GM12878 (cell line): Measurements from ENCODE around the gene SLC12A9. TPM values are rescaled to one million over a fixed set of nuclear protein-coding genes. Genes with fewer than 3 reads are reported as not detected.

Source experiments
- ATAC-seq: fragments of 200-7000 bp; cut with Tn5 transposase; 3 replicates; pipeline ENCODE4 v1.9.1; 2020; ENCODE audit warnings: mild to moderate bottlenecking, moderate library complexity
- BruUV-seq: library from RNA; stranded (reverse); fragments of 400-500 nt; replicated peaks from 2 replicates; lab custom pipeline; 2021; lab: Mats Ljungman, UMichigan
- CTCF ChIA-PET: fragments of 300-600 bp; sonication (Branson Sonifier 250); formaldehyde crosslinking; extraction: SDS; loops from one replicate; lab custom pipeline; 2021; ENCODE audit warnings: inconsistent platforms; lab: Yijun Ruan, JAX
- POLR2A ChIA-PET: fragments of 350-600 bp; formaldehyde crosslinking; extraction: SDS; loops from one replicate; lab custom pipeline; 2021; ENCODE audit warnings: inconsistent platforms; lab: Charles Lee
- RAD21 ChIA-PET: fragments of 300-600 bp; sonication (Branson Sonifier 250); formaldehyde crosslinking; loops from one replicate; lab custom pipeline; 2023; ENCODE audit warnings: antibody characterized with exemption; ENCODE audit not compliant: unreplicated experiment; lab: Charles Lee
- SMC1A ChIA-PET: fragments of 300-600 bp; sonication (Branson Sonifier 250); formaldehyde crosslinking; loops from one replicate; lab custom pipeline; 2023; ENCODE audit not compliant: unreplicated experiment, uncharacterized antibody; lab: Charles Lee
- DNase-seq: peaks from one replicate; pipeline ENCODE4 v3.0.0-alpha.2; 2011; ENCODE audit warnings: low read depth, low spot score
- FAIRE-seq: peaks from 3 replicates; lab custom pipeline; 2011; peaks lifted over from hg19 to GRCh38; lab: Jason Lieb, UNC
- H2AFZ ChIP-seq: 2 replicates; pipeline ENCODE4 v1.6.0; 2011; ENCODE audit warnings: low read depth, low read length, control low read depth; ENCODE audit not compliant: control insufficient read depth
- H3K27ac ChIP-seq: 2 replicates; pipeline ENCODE4 v1.5.1; 2011; ENCODE audit warnings: control low read depth; ENCODE audit not compliant: control insufficient read depth, insufficient read depth
- H3K27me3 ChIP-seq, 2 experiments: replicated peaks in 1 of 2; 2 replicates each; pipeline versions ENCODE4 v1.6.0 to v1.6.1; 2011; ENCODE audit warnings: low read length in 1 of 2; ENCODE audit not compliant: control insufficient read depth in 2 of 2, insufficient read depth in 2 of 2
- H3K36me3 ChIP-seq, 2 experiments: 2 replicates each; pipeline ENCODE4 v1.5.1; 2011; ENCODE audit warnings: low read length in 1 of 2; ENCODE audit not compliant: control insufficient read depth in 2 of 2, insufficient read depth in 2 of 2
- H3K4me1 ChIP-seq: 2 replicates; pipeline ENCODE4 v1.6.1; 2011; ENCODE audit warnings: mild to moderate bottlenecking, low read length, moderate library complexity, mixed read lengths; ENCODE audit not compliant: control insufficient read depth, insufficient read depth
- H3K4me2 ChIP-seq: 2 replicates; pipeline ENCODE4 v1.6.0; 2011; ENCODE audit warnings: control low read depth; ENCODE audit not compliant: control insufficient read depth, insufficient read depth
- H3K4me3 ChIP-seq: fragments of 200-600 bp; sonication (generic); 2 replicates; pipeline ENCODE4 v1.5.1; 2016
- H3K79me2 ChIP-seq: 2 replicates; pipeline ENCODE4 v1.6.0; 2011; ENCODE audit warnings: low read length; ENCODE audit not compliant: control insufficient read depth, insufficient read depth
- H3K9ac ChIP-seq: 2 replicates; pipeline ENCODE4 v1.8.0; 2011; ENCODE audit warnings: low read length, control low read depth, mixed read lengths; ENCODE audit not compliant: control insufficient read depth, insufficient read depth
- H3K9me3 ChIP-seq: replicated peaks from 3 replicates; pipeline ENCODE4 v1.5.1; 2011; ENCODE audit warnings: mild to moderate bottlenecking, low read length; ENCODE audit not compliant: control insufficient read depth, insufficient read depth
- H4K20me1 ChIP-seq: 2 replicates; pipeline ENCODE4 v1.6.0; 2011; ENCODE audit not compliant: control insufficient read depth, insufficient read depth
- ATF7 ChIP-seq: fragments of 450-650 bp; IDR thresholded peaks from 2 replicates; pipeline ENCODE4 v1.6.1; 2016; ENCODE audit warnings: low read depth, mild to moderate bottlenecking
- CEBPZ ChIP-seq: fragments of 150-350 bp; IDR thresholded peaks from 2 replicates; pipeline ENCODE4 v1.6.1; 2016; ENCODE audit warnings: low read depth, low read length
- HDAC6 ChIP-seq: fragments of 200-600 bp; sonication (generic); IDR thresholded peaks from one replicate; pipeline ENCODE4 v1.8.0; 2017; ENCODE audit warnings: antibody characterized with exemption; ENCODE audit not compliant: unreplicated experiment
- KAT2A ChIP-seq: conservative IDR thresholded peaks from 2 replicates; pipeline ENCODE4 v1.6.1; 2011; ENCODE audit warnings: low read depth, low read length; ENCODE audit not compliant: control insufficient read depth
- RCOR1 ChIP-seq: conservative IDR thresholded peaks from 2 replicates; pipeline ENCODE4 v1.6.1; 2012; ENCODE audit warnings: low read depth, low read length, improper control_type of control experiment
- REST ChIP-seq: IDR thresholded peaks from 2 replicates; pipeline ENCODE4 v1.6.1; 2012; ENCODE audit warnings: mild to moderate bottlenecking, low read depth, low read length
- USF1 ChIP-seq: IDR thresholded peaks from 2 replicates; pipeline ENCODE4 v1.6.1; 2011; ENCODE audit warnings: borderline replicate concordance, low read depth, mild to moderate bottlenecking, moderate library complexity, mixed read lengths, low read length; ENCODE audit not compliant: insufficient read depth; ENCODE audit errors: extremely low read length
- WGBS: methylation state at CpG from one replicate; pipeline ENCODE4 v1.1.6; 2016; ENCODE audit warnings: low lambda C conversion rate; ENCODE audit not compliant: insufficient replicate concordance, insufficient coverage; ENCODE audit errors: missing lambda C conversion rate; 5-methylcytosine and 5-hydroxymethylcytosine counted together
- in situ Hi-C: fragments of 300-500 bp; cut with MboI; formaldehyde crosslinking; loops from 9 replicates; pipeline ENCODE4 v1.14.3; 2018; ENCODE audit warnings: mixed read lengths
- intact Hi-C: fragments of 100-400 bp; cut with micrococcal nuclease; formaldehyde crosslinking; loops from one replicate; pipeline ENCODE4 v1.14.2; 2022; ENCODE audit not compliant: unreplicated experiment
- polyA plus RNA-seq, 11 experiments: library from polyadenylated mRNA; depleted of rRNA in 4 of 11; unstranded in 6 of 11; stranded (reverse) in 5 of 11; fragments of >200 nt; fragmentation: Nextera tagmentation in 4 of 11; fragmentation: Illumina TruSeq in 1 of 11; extraction: Ambion mirVana in 4 of 11; extraction: Trizol in 1 of 11; gene quantifications; 1 replicate in 1 of 11; 2 replicates in 10 of 11; pipeline versions ENCODE4 v1.2.1 to v1.2.3, GENCODE V29; 2011 to 2016; ENCODE audit warnings: inconsistent platforms in 2 of 11, missing spikeins in 2 of 11, low read depth in 1 of 11
- total RNA-seq, 4 experiments: library from RNA; depleted of rRNA in 3 of 4; stranded (reverse); fragments of >200 nt in 3 of 4; fragmentation: Illumina TruSeq in 1 of 4; extraction: Trizol in 1 of 4; gene quantifications; 2 replicates each; pipeline versions ENCODE4 v1.2.1 to v1.2.3, GENCODE V29; 2013 to 2021

The SLC12A9 gene
- total and polyA plus RNA-seq, 10 of the 15 experiments (the other 5 are each of a cell fraction or from before 2014, with no cell fraction given), result 0.24 to 18.5 (median 9.4) TPM

GRCh38 chr7:100811480-100811879 lies 41.0 kb upstream of the SLC12A9 start:
- no peak overlapping the region for H2AFZ ChIP-seq
- H3K4me3 ChIP-seq, result no peak overlapping the region
- H3K27me3 ChIP-seq, result no peaks in the 10 kb centered on the region
- ChIA-PET RAD21 (no interaction called here), POLR2A (no interaction called here), CTCF (interaction anchor here (1.7 to 3.1 kb wide), 2 partner anchors 11 to 40 kb away, joined by 8 to 9 read pairs; partner anchors contain the start of gene SLC12A9), SMC1A (interaction anchor here (1.6 kb wide), 1 partner anchor 41 kb away, joined by 4 read pairs; the partner anchor contains the start of gene SLC12A9)
- H4K20me1 ChIP-seq, result no peaks in the 10 kb centered on the region
- BruUV-seq, result no TSS peak
- intact Hi-C loops (no loop called here), in situ Hi-C loops (no loop called here)
- DNase-seq (no peak), ATAC-seq (no peak), FAIRE-seq (no peak)
- no peaks in the 10 kb centered on the region for H3K9me3 ChIP-seq
- H3K4me1 ChIP-seq, result no peaks in the 10 kb centered on the region
- no peak overlapping the region for H3K27ac ChIP-seq
- no peak overlapping the region for H3K9ac ChIP-seq
- H3K4me2 ChIP-seq, result no peak overlapping the region
- H3K36me3 ChIP-seq, result no peaks in the 10 kb centered on the region
- no peak for TF ChIP-seq ATF7
- no peaks in the 10 kb centered on the region for H3K79me2 ChIP-seq
- 60% methylated on average over 6 of the region's 6 CpGs for WGBS

- H3K9ac ChIP-seq, result no peak overlapping the region
- in situ Hi-C loops (no loop called here), intact Hi-C loops (no loop called here)
- no peak overlapping the region for H3K4me2 ChIP-seq
- H3K9me3 ChIP-seq, result no peaks in the 10 kb centered on the region
- ChIA-PET RAD21 (no interaction called here), CTCF (interaction anchor here (3.1 kb wide), 1 partner anchor 39 kb away, joined by 9 read pairs; the partner anchor contains the start of gene SLC12A9), POLR2A (interaction anchor here (0.6 kb wide), 1 partner anchor 11 kb away, joined by 4 read pairs; no protein-coding TSS in a partner anchor), SMC1A (no interaction called here)
- H4K20me1 ChIP-seq, result no peaks in the 10 kb centered on the region
- no peaks in the 10 kb centered on the region for H3K79me2 ChIP-seq
- no peaks in the 10 kb centered on the region for H3K27me3 ChIP-seq
- H3K27ac ChIP-seq, result no peak overlapping the region
- no peak overlapping the region for H3K4me3 ChIP-seq
- ATAC-seq, result no peak
- H3K4me1 ChIP-seq, result no peaks in the 10 kb centered on the region
- H3K36me3 ChIP-seq, result no peaks in the 10 kb centered on the region
- 66% methylated on average over 22 of the region's 22 CpGs for WGBS
- no peak overlapping the region for H2AFZ ChIP-seq
- DNase-seq, result no peak
- FAIRE-seq, result no peak
- TF ChIP-seq KAT2A, result no peak
- no peak for TF ChIP-seq RCOR1
- TF ChIP-seq CEBPZ, result no peak
- no peak for TF ChIP-seq HDAC6
- no peak for TF ChIP-seq USF1
- TF ChIP-seq REST, result no peak
- BruUV-seq, result no TSS peak
Measured at GRCh38 chr7:100812729-100813128, 39.8 kb upstream of the SLC12A9 start.
